Effector memory CD8-positive, alpha-beta T cell (primary cell): ENCODE measurements around the gene LPO.

Experiments
- ATAC-seq: fragments of 150-1000 bp; cut with Tn5 transposase; replicated peaks from 2 replicates; pipeline ENCODE4 v1.10.0; 2021; ENCODE audit warnings: mild to moderate bottlenecking, moderate library complexity
- DNase-seq, 3 experiments: peaks; one replicate each; pipeline ENCODE4 v3.0.0; 2021
- H3K27ac Mint-ChIP-seq, 2 donors: one replicate each; pipeline ENCODE4 v1.8.0; 2022; ENCODE audit warnings: mild to moderate bottlenecking in 2 of 2, mixed read lengths in 2 of 2, moderate library complexity in 2 of 2
- H3K27me3 Mint-ChIP-seq, 2 donors: one replicate each; pipeline ENCODE4 v1.8.0; 2022; ENCODE audit warnings: mixed read lengths in 2 of 2
- H3K36me3 Mint-ChIP-seq: one replicate; pipeline ENCODE4 v1.8.0; 2022; ENCODE audit warnings: mild to moderate bottlenecking, moderate library complexity, mixed read lengths; ENCODE audit not compliant: insufficient read depth
- H3K4me1 Mint-ChIP-seq, 2 donors: one replicate each; pipeline ENCODE4 v1.8.0; 2022; ENCODE audit warnings: low read depth in 2 of 2, mixed read lengths in 2 of 2
- H3K4me3 Mint-ChIP-seq, 2 donors: one replicate each; pipeline ENCODE4 v1.8.0; 2022; ENCODE audit warnings: mild to moderate bottlenecking in 2 of 2, mixed read lengths in 2 of 2, moderate library complexity in 2 of 2
- H3K9me3 Mint-ChIP-seq, 2 donors: one replicate each; pipeline ENCODE4 v1.8.0; 2022; ENCODE audit warnings: mixed read lengths in 2 of 2

The LPO gene

GRCh38 chr17:58252141-58252540 is 13.8 kb downstream of the LPO start:
- Mint-ChIP-seq H3K4me1 (peaks cover 6 to 20% of the 10 kb centered on the region in 2 donors), H3K4me3 (no peak overlapping the region), H3K9me3 (no peaks in the 10 kb centered on the region), H3K36me3 (peaks cover 3% of the 10 kb centered on the region), H3K27me3 (peaks cover 7 to 50% of the 10 kb centered on the region in 2 donors), H3K27ac (no peak overlapping the region)
- no peak for DNase-seq
- ATAC-seq, result no peak

- Mint-ChIP-seq H3K36me3 (peaks cover 3% of the 10 kb centered on the region), H3K4me1 (peaks cover 3 to 13% of the 10 kb centered on the region in 2 donors), H3K27ac (no peak overlapping the region), H3K9me3 (no peaks in the 10 kb centered on the region), H3K4me3 (no peak overlapping the region), H3K27me3 (peaks cover 12 to 50% of the 10 kb centered on the region in 2 donors)
- no peak for DNase-seq
- ATAC-seq, result no peak
These were observed 14.7 kb downstream of the LPO start for GRCh38 chr17:58253082-58253481.

- H3K36me3 Mint-ChIP-seq, result peaks cover 3% of the 10 kb centered on the region
- H3K27ac Mint-ChIP-seq, result no peak overlapping the region
- H3K27me3 Mint-ChIP-seq, result peaks cover 20 to 51% of the 10 kb centered on the region in 2 donors
- DNase-seq (no peak), ATAC-seq (no peak)
- H3K9me3 Mint-ChIP-seq, result no peaks in the 10 kb centered on the region
- H3K4me1 Mint-ChIP-seq, result peaks cover 3 to 6% of the 10 kb centered on the region in 2 donors
- no peak overlapping the region for H3K4me3 Mint-ChIP-seq
These were observed 16.4 kb downstream of the LPO start for GRCh38 chr17:58254803-58255202.

- no peak overlapping the region for H3K27ac Mint-ChIP-seq
- no peak for DNase-seq
These were observed 23.8 kb downstream of the LPO start for GRCh38 chr17:58262149-58262548.

GRCh38 chr17:58263773-58264172 is 25.4 kb downstream of the LPO start:
- H3K27ac Mint-ChIP-seq, result no peak overlapping the region
- no peaks in the 10 kb centered on the region for H3K4me1 Mint-ChIP-seq
- DNase-seq (no peak), ATAC-seq (no peak)
- peaks cover 83 to 90% of the 10 kb centered on the region in 2 donors for H3K27me3 Mint-ChIP-seq
- no peak overlapping the region for H3K4me3 Mint-ChIP-seq
- no peaks in the 10 kb centered on the region for H3K36me3 Mint-ChIP-seq
- no peaks in the 10 kb centered on the region for H3K9me3 Mint-ChIP-seq

More at GRCh38 chr17:58262149-58262548, 23.8 kb downstream of the LPO start:
- Mint-ChIP-seq H3K4me3 (no peak overlapping the region), H3K9me3 (no peaks in the 10 kb centered on the region), H3K27me3 (peaks cover 75 to 82% of the 10 kb centered on the region in 2 donors), H3K36me3 (no peaks in the 10 kb centered on the region), H3K4me1 (no peaks in the 10 kb centered on the region)
- no peak for ATAC-seq

- H3K4me3 Mint-ChIP-seq, result no peak overlapping the region
- H3K9me3 Mint-ChIP-seq, result no peaks in the 10 kb centered on the region
- no peak for ATAC-seq
- H3K4me1 Mint-ChIP-seq, result no peaks in the 10 kb centered on the region
- peaks cover 83 to 98% of the 10 kb centered on the region in 2 donors for H3K27me3 Mint-ChIP-seq
- no peak overlapping the region for H3K27ac Mint-ChIP-seq
- DNase-seq, result no peak
- H3K36me3 Mint-ChIP-seq, result no peaks in the 10 kb centered on the region
These were observed 26.2 kb downstream of the LPO start for GRCh38 chr17:58264407-58265103.

GRCh38 chr17:58265271-58265670 is 26.9 kb downstream of the LPO start:
- DNase-seq (no peak), ATAC-seq (no peak)
- Mint-ChIP-seq H3K9me3 (no peaks in the 10 kb centered on the region), H3K4me3 (no peak overlapping the region), H3K27me3 (peaks cover 80 to 99% of the 10 kb centered on the region in 2 donors), H3K36me3 (no peaks in the 10 kb centered on the region), H3K4me1 (no peaks in the 10 kb centered on the region), H3K27ac (no peak overlapping the region)

- peaks cover 71 to 98% of the 10 kb centered on the region in 2 donors for H3K27me3 Mint-ChIP-seq
- DNase-seq, result no peak
These were observed 27.8 kb downstream of the LPO start for GRCh38 chr17:58265902-58266875.

GRCh38 chr17:58267347-58268324 is 29.3 kb downstream of the LPO start:
- DNase-seq, result no peak
- no peak for ATAC-seq
- Mint-ChIP-seq H3K4me1 (no peaks in the 10 kb centered on the region), H3K36me3 (no peaks in the 10 kb centered on the region), H3K9me3 (no peaks in the 10 kb centered on the region), H3K4me3 (no peak overlapping the region), H3K27ac (no peak overlapping the region), H3K27me3 (peaks cover 64 to 93% of the 10 kb centered on the region in 2 donors)

More at GRCh38 chr17:58265902-58266875, 27.8 kb downstream of the LPO start:
- no peak for ATAC-seq
- Mint-ChIP-seq H3K36me3 (no peaks in the 10 kb centered on the region), H3K4me1 (no peaks in the 10 kb centered on the region), H3K4me3 (no peak overlapping the region), H3K27ac (no peak overlapping the region), H3K9me3 (no peaks in the 10 kb centered on the region)

- H3K4me1 Mint-ChIP-seq, result no peaks in the 10 kb centered on the region
- no peak overlapping the region for H3K4me3 Mint-ChIP-seq
- no peak for ATAC-seq
- no peak for DNase-seq
- H3K36me3 Mint-ChIP-seq, result no peaks in the 10 kb centered on the region
- H3K9me3 Mint-ChIP-seq, result no peaks in the 10 kb centered on the region
- H3K27ac Mint-ChIP-seq, result no peak overlapping the region
- H3K27me3 Mint-ChIP-seq, result peaks cover 61 to 93% of the 10 kb centered on the region in 2 donors
These were observed 29.9 kb downstream of the LPO start for GRCh38 chr17:58268326-58268725.

- H3K27ac Mint-ChIP-seq, result no peak overlapping the region
- no peaks in the 10 kb centered on the region for H3K9me3 Mint-ChIP-seq
- ATAC-seq (no peak), DNase-seq (no peak)
- H3K36me3 Mint-ChIP-seq, result no peaks in the 10 kb centered on the region
- peaks cover 55 to 91% of the 10 kb centered on the region in 2 donors for H3K27me3 Mint-ChIP-seq
- H3K4me1 Mint-ChIP-seq, result no peaks in the 10 kb centered on the region
- no peak overlapping the region for H3K4me3 Mint-ChIP-seq
These were observed 30.6 kb downstream of the LPO start for GRCh38 chr17:58268774-58269556.

GRCh38 chr17:58269557-58270291 is 31.3 kb downstream of the LPO start:
- H3K36me3 Mint-ChIP-seq, result no peaks in the 10 kb centered on the region
- H3K4me1 Mint-ChIP-seq, result no peaks in the 10 kb centered on the region
- no peaks in the 10 kb centered on the region for H3K9me3 Mint-ChIP-seq
- peaks cover 47 to 83% of the 10 kb centered on the region in 2 donors for H3K27me3 Mint-ChIP-seq
- H3K4me3 Mint-ChIP-seq, result no peak overlapping the region
- no peak overlapping the region for H3K27ac Mint-ChIP-seq
- no peak for DNase-seq
- no peak for ATAC-seq
